NB4 (cell line): Measurements from ENCODE around the gene ZEB2.

Experiments
- DNase-seq: peaks from one replicate; pipeline ENCODE4 v3.0.0; 2010; ENCODE audit warnings: low read depth
- H3K4me3 ChIP-seq: one replicate; pipeline ENCODE4 v1.5.1; 2011; ENCODE audit warnings: mild to moderate bottlenecking, low read depth, low read length, moderate library complexity
- MYC ChIP-seq: IDR thresholded peaks from 2 replicates; pipeline ENCODE4 v1.6.1; 2011; ENCODE audit warnings: low read depth, low read length
- POLR2A ChIP-seq: IDR thresholded peaks from 2 replicates; pipeline ENCODE4 v1.6.1; 2011; ENCODE audit warnings: mild to moderate bottlenecking; ENCODE audit not compliant: insufficient read length; ENCODE audit errors: extremely low read depth
- TF ChIP-seq, protein P1 (sequence below): IDR thresholded peaks from 2 replicates; pipeline ENCODE4 v1.6.1; 2011; ENCODE audit warnings: low read depth, low read length
- TF ChIP-seq, protein P2 (sequence below): IDR thresholded peaks from one replicate; pipeline ENCODE4 v1.5.1; 2012; ENCODE audit warnings: low read depth, low read length

The ZEB2 gene

DNA sequence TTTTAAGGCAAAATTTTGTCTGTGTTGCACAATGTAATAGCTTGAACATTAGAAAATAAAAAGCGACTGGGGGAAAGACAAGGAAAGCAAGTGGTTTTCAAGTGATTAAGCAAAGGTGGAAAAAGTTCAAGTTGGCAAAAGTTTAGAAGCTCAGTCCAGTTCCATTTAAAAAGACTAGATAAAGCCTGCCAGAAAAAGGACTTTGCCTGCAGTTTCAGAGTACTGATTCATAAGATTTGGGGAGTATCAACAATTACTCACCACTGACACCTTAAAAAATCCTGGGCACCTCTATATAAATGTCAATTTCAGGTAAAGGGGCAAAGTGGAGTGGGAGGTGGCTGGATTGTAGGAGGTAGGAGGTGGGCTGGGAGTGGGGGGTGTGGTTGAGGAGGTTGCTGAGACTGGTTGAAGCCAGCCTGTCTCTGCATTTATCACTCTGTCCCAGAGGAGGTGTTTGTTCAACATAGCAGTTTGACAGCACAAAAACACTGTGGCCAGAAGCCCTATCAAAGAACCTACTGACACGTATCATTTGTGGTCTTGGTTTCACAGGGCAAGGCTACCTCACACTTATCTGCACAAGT, 14.6 kb downstream of the ZEB2 start:
- peak; percentile 53 for DNase-seq
- TF ChIP-seq MYC = no peak
- TF ChIP-seq, protein P1, sequence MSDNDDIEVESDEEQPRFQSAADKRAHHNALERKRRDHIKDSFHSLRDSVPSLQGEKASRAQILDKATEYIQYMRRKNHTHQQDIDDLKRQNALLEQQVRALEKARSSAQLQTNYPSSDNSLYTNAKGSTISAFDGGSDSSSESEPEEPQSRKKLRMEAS = no peak
- TF ChIP-seq POLR2A = no peak
- TF ChIP-seq, protein P2, sequence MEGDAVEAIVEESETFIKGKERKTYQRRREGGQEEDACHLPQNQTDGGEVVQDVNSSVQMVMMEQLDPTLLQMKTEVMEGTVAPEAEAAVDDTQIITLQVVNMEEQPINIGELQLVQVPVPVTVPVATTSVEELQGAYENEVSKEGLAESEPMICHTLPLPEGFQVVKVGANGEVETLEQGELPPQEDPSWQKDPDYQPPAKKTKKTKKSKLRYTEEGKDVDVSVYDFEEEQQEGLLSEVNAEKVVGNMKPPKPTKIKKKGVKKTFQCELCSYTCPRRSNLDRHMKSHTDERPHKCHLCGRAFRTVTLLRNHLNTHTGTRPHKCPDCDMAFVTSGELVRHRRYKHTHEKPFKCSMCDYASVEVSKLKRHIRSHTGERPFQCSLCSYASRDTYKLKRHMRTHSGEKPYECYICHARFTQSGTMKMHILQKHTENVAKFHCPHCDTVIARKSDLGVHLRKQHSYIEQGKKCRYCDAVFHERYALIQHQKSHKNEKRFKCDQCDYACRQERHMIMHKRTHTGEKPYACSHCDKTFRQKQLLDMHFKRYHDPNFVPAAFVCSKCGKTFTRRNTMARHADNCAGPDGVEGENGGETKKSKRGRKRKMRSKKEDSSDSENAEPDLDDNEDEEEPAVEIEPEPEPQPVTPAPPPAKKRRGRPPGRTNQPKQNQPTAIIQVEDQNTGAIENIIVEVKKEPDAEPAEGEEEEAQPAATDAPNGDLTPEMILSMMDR = no peak
- no peak overlapping the region for H3K4me3 ChIP-seq

DNA sequence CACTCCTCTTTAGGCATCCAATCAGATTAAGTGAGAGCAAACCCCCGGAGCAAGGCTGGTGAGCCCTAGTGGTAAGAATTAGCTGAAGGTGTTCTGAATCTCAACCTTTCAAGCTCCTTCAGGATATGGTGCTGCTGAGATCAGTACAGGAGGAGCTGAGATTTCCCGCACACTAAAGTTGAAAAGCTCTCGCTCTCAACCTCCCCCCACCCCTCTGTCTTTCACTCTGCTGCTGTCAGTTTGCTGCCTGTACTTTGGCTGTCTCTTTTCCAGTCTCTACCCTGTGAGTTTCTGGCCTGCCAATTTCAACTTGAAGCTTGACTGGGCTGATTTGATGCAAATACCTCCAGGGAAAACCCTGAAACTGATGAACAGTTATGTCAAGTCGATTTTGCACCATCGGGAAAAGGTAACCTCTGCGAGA, 15.7 kb downstream of the ZEB2 start:
- no peak for DNase-seq
- no peak overlapping the region for H3K4me3 ChIP-seq
- no peak for TF ChIP-seq POLR2A

DNA sequence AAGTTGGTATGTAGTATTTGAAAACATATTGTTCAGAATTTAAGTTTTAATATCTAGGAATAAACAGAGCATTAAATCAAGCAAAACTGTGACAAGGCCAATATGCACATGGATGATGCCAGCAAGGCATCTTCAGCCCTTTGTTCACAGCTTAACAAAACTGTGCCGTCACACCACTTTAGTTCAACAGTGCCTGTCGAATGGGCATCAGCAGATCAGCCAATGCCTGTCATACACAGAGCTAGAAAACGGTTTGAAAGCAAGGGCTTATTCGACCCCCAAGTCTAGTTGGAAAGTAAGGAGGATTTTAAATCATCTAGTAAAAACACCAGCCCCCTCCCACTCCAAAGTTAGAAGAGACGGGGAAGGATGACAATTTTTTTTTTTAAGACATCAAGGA, 16.7 kb downstream of the ZEB2 start:
- TF ChIP-seq MYC = no peak
- TF ChIP-seq POLR2A = no peak
- TF ChIP-seq, protein P2 = no peak
- TF ChIP-seq, protein P1 = no peak
- H3K4me3 ChIP-seq = no peak overlapping the region
- DNase-seq = no peak

DNA sequence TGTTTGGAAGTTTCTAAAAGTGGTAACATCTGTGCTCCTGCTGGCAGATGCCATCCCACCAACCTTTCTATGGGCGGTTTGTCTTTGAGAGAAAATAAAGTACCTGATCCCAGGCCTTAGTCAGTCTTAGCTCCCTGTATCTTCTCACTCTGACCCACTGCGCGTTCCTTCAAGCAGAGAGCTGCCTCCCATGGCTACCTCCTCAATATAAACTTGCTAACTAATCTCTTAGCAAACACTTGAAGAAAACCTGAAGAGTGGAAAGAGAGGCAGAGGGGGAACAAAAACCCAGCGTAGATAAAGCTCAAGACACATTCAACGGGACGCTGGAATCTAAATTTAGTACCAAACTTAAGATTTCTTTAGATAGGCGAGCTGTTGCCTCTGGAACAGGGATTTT, 17.6 kb downstream of the ZEB2 start:
- TF ChIP-seq, protein P1 = no peak
- TF ChIP-seq POLR2A = no peak
- no peak overlapping the region for H3K4me3 ChIP-seq
- DNase-seq = no peak

DNA sequence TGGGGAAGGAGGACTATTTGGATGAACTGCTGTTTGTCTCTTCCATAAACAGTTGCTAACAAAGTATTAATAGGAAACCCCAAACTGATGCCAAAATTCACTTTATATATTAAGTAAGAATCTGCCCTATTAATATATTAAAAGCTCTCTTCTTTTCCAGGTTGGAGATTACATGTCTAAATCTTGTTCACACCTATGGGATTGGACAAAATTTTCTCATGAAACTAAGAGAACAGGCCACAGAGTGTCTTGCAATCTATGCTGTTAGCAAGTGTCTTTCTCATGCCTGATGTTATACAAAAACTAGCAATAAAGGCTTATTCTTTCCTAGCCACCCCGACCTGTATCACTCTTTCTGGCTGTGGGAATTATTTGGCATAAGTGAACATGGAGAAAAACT, 18.3 kb downstream of the ZEB2 start:
- TF ChIP-seq MYC (no peak), POLR2A (no peak)
- TF ChIP-seq, protein P1 = no peak
- H3K4me3 ChIP-seq = no peak overlapping the region
- no peak for DNase-seq

DNA sequence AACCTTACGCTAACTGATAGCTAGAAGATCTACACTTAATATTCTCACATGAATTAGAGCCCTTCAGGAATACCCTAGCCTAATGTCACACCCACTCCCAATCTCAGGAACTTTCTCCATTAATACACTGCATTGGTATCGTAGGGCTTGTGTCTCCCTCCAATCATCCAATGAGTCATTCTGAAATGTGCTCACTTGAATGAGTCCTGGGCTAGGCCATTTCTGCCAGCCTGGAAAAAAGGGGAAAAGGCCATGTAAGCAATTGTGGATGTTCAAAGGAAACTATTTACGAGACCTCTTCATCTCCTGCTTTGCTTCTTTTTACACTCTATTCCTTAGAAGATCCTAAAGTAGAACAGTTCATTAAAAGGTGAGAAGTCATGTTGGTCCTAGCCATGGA, 18.8 kb downstream of the ZEB2 start:
- no peak for DNase-seq
- no peak overlapping the region for H3K4me3 ChIP-seq
- TF ChIP-seq, protein P1 = no peak
- TF ChIP-seq POLR2A = no peak
- TF ChIP-seq, protein P2 = no peak
- no peak for TF ChIP-seq MYC

DNA sequence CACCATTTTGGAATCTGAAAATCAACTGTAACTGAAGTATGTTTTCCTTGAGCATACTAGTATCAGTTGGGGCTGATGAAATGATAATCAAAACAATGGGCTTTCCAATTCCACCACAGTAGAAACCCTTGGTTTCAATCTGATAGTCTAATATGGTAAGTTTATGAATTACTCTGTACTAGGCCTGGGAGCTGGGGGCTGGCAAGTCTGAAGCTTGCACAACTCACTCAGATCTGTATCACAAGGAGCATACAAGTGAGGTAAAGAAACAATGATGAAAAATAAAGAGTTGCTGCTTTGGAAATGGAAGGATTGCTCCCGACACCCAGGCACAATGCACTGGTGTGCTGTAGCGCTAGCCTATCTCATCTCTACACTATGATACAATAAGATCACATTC, 19.4 kb downstream of the ZEB2 start:
- no peak for DNase-seq
- TF ChIP-seq POLR2A (no peak), MYC (no peak)
- TF ChIP-seq, protein P1 = no peak
- TF ChIP-seq, protein P2 = no peak
- H3K4me3 ChIP-seq = no peak overlapping the region
